ENCODE results near the gene AHCYL2. TPM values are rescaled to one million over a fixed set of nuclear protein-coding genes. Genes with fewer than 3 reads are reported as not detected.

AHCYL2 gene
- total RNA-seq, 2 donors from 2014 or later: 262 to 397 TPM

DNA sequence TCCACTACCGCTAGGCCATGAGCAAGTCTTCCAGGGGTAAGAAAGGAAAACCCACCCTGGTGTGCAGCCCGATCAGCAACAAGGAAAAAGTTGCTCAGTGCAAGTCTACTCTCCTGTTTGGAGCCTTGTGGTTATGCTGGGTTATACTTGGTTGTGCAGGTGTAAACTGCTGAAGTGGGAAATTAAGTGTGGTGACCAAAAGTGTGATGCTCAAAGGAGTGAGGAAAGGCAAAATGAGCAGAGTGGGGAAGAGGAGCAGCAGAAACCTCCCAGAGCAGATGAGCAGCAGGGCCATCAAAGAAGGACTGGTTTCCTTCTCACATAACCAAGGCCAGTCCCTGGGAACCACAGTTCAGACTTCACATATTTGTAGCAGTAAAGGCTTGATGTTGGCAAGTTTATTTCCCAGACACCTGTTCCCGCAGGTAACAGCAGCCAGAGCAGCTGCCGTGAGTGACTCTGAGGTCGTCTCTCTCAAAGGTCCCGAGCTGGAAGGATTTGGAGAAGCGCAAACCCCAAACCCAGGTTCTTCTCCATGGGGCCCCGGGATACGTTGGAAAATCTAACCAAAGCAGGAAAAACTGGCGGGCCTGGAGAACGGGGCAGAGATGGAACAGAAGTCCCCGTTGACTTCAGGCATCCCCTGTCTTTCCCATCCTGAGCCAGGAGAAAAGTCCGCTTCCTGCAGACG, 37.0 kb upstream of the AHCYL2 start:
- intact Hi-C loops (cut with DNase I): no loop called here
- H3K27ac ChIP-seq: no peak overlapping the region

DNA sequence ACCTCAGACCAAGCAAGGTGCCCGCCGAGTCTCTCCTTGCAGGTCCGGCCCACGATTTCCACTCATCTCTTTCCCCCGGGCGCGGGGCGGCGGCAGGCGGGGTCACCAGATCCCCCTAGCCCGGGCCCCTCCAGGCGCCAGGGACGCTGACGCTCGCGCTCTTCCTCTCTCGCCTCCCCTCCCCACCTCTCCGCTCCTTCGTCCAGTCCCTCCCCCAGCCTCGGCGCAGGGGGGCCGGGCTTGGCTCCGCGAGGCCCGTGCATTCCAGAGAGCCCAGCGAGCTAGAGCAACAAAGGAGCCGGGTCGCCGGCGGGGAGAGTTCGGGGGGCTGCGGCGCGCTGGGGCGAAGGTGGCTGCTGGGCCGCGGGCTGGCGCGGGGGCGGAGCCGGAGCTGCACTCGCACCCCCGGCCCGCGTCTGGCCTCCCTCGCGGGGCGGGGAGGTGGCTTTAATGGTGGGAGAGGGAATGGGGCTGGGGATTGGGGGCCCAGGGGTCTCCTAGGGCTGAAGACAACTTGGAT, 36.4 kb upstream of the AHCYL2 start, which contains the start of gene SMO:
TSS of gene SMO (plus strand) at position 262 of the 520 bp plus-strand sequence. CDS start 519 bp downstream, outside the sequence.
- Histone ChIP-seq H3K9ac (ENCODE audit: low read depth in 2 of 2, low read length in 2 of 2) (peak within 1 kb of the TSS; percentile 51 to 60), H3K4me1 (no peaks in the 10 kb centered on the region), H3K36me3 (no peaks in the 10 kb centered on the region), H3K4me3 (peak within 1 kb of the TSS; percentile 68), H3K27ac (no peak within 1 kb of the TSS), H3K27me3 (peaks cover 15% of the 10 kb centered on the region), H3K9me3 (no peaks in the 10 kb centered on the region)
- peak; percentile 38 for DNase-seq
- intact Hi-C loops (cut with DNase I): no loop called here
- TF ChIP-seq, protein P1, sequence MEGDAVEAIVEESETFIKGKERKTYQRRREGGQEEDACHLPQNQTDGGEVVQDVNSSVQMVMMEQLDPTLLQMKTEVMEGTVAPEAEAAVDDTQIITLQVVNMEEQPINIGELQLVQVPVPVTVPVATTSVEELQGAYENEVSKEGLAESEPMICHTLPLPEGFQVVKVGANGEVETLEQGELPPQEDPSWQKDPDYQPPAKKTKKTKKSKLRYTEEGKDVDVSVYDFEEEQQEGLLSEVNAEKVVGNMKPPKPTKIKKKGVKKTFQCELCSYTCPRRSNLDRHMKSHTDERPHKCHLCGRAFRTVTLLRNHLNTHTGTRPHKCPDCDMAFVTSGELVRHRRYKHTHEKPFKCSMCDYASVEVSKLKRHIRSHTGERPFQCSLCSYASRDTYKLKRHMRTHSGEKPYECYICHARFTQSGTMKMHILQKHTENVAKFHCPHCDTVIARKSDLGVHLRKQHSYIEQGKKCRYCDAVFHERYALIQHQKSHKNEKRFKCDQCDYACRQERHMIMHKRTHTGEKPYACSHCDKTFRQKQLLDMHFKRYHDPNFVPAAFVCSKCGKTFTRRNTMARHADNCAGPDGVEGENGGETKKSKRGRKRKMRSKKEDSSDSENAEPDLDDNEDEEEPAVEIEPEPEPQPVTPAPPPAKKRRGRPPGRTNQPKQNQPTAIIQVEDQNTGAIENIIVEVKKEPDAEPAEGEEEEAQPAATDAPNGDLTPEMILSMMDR (IDR thresholded peaks at IDR 0.05): no peak

More for the DNA sequence above, 37.0 kb upstream of the AHCYL2 start:
- Histone ChIP-seq H3K36me3 (no peaks in the 10 kb centered on the region), H3K9me3 (no peaks in the 10 kb centered on the region), H3K9ac (ENCODE audit: low read depth in 2 of 2, low read length in 2 of 2) (peak overlapping the region in 1 of 2 donors; percentile 60), H3K4me3 (peak overlapping the region; percentile 68), H3K4me1 (no peaks in the 10 kb centered on the region), H3K27me3 (peaks cover 15% of the 10 kb centered on the region)
- DNase-seq: no peak
- TF ChIP-seq, protein P1 (IDR thresholded peaks at IDR 0.05): no peak

GRCh38 chr7:129188892-129189660, 35.8 kb upstream of the AHCYL2 start:
- no peak for DNase-seq
- intact Hi-C loops (cut with DNase I): no loop called here
- H3K4me1 ChIP-seq: no peaks in the 10 kb centered on the region

DNA sequence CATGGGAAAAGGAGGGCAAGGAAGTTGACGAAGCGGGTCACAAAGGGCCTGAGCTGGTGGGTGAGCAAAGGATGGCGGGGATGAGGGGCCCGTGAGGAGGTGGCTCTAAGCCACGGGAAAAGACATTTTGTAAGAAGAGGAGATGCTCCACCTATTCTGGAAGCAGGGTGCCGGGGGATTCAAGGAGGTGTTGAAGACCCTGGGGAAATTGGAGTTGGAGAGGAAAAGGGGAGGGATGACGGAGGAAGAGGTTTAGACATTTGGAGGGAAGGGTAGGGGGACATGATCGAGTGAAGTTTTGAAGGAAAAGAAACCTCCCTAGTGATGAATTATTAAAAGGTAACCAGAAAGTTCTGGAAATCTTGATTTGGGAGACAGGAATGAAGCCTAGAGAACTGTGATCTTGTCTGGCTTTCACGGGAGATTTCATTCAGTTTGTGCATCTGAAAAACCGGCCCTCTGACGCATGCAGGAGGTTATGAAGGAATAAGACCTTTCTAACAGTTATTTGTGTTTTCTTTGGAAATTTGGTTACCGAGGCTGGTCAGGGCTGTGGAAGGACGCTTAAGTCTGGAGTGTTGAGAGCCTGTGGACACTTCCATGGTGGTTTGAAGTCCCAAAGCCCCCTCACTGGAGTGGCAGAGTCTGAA, 35.0 kb upstream of the AHCYL2 start:
- H3K27me3 ChIP-seq: peaks cover 15% of the 10 kb centered on the region
- H3K27ac ChIP-seq: no peak overlapping the region
- no peaks in the 10 kb centered on the region for H3K9me3 ChIP-seq
- H3K9ac ChIP-seq (ENCODE audit: low read depth in 2 of 2, low read length in 2 of 2): peak overlapping the region; percentile 51 to 60
- no peak for DNase-seq
- H3K4me1 ChIP-seq: no peaks in the 10 kb centered on the region
- intact Hi-C loops (cut with DNase I): no loop called here
- no peaks in the 10 kb centered on the region for H3K36me3 ChIP-seq
- TF ChIP-seq, protein P1 (IDR thresholded peaks at IDR 0.05): no peak
- peak overlapping the region; percentile 68 for H3K4me3 ChIP-seq

More at GRCh38 chr7:129188892-129189660, 35.8 kb upstream of the AHCYL2 start:
- H3K9ac ChIP-seq (ENCODE audit: low read depth in 2 of 2, low read length in 2 of 2): peak overlapping the region; percentile 51 to 60
- no peak overlapping the region for H3K27ac ChIP-seq
- H3K4me3 ChIP-seq: peak overlapping the region; percentile 68
- H3K9me3 ChIP-seq: no peaks in the 10 kb centered on the region
- peaks cover 15% of the 10 kb centered on the region for H3K27me3 ChIP-seq
- H3K36me3 ChIP-seq: no peaks in the 10 kb centered on the region
- TF ChIP-seq, protein P1 (IDR thresholded peaks at IDR 0.05): no peak

DNA sequence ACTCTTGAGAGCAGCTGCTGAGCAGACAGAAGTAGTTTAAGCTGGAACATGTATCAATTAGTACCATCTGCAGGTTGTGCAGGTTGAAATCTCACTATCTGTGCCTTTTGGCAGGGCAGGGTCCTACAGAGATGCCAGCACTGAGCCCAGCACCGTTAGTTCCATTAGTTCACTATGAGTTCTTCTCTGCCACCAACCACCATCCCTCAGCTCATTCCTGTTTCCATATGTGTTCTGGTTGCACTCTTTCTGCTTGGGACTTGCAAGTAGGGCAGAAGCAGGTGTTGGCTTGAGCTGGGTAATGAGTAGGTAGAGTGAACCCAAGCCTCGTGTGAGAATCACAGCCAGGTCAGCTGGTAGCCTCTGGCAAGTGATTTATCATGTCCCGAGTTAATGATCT, 33.6 kb upstream of the AHCYL2 start:
- DNase-seq: no peak
- Histone ChIP-seq H3K4me1 (no peaks in the 10 kb centered on the region), H3K4me3 (no peak overlapping the region), H3K9me3 (no peaks in the 10 kb centered on the region), H3K36me3 (no peaks in the 10 kb centered on the region), H3K27ac (no peak overlapping the region), H3K9ac (ENCODE audit: low read depth in 2 of 2, low read length in 2 of 2) (no peak overlapping the region), H3K27me3 (peaks cover 15% of the 10 kb centered on the region)
- TF ChIP-seq, protein P1 (IDR thresholded peaks at IDR 0.05): no peak
- intact Hi-C loops (cut with DNase I): no loop called here

Data from colonic mucosa (tissue), 4 donors.